Femur (tissue), 1 donor: ENCODE data around the gene PYGB.
A peak's percentile ranks its signal among the peaks of the same experiment; 100 is the strongest.
"Not testable (repeated sequence)": the region's sequence is repeated elsewhere in the genome, so short reads cannot be mapped to it uniquely, and the experiment has no call there.

ENCODE experiments used
- DNase-seq: peaks from one replicate; pipeline ENCODE4 v3.0.0-alpha.2; 2017

Gene PYGB

GRCh38 chr20:25296094-25297093, 48.5 kb downstream of the PYGB start:
- no peak for DNase-seq

GRCh38 chr20:25297141-25297905, 49.4 kb downstream of the PYGB start:
- DNase-seq = no peak

GRCh38 chr20:25299806-25300205, 51.9 kb downstream of the PYGB start:
- no peak for DNase-seq

GRCh38 chr20:25300496-25301170, 52.7 kb downstream of the PYGB start:
- DNase-seq = no peak

- no peak for DNase-seq
Measured at GRCh38 chr20:25301357-25301920, 53.6 kb downstream of the PYGB start.

GRCh38 chr20:25302596-25302995, 54.7 kb downstream of the PYGB start:
- DNase-seq = no peak

GRCh38 chr20:25303292-25304024, 55.6 kb downstream of the PYGB start:
- DNase-seq = no peak

- DNase-seq = no peak
Measured at GRCh38 chr20:25304025-25304549, 56.2 kb downstream of the PYGB start.

GRCh38 chr20:25306991-25307903, 59.4 kb downstream of the PYGB start:
- no peak for DNase-seq

GRCh38 chr20:25308083-25308491, 60.2 kb downstream of the PYGB start:
- no peak for DNase-seq

- no peak for DNase-seq
Measured at GRCh38 chr20:25308671-25309394, 60.9 kb downstream of the PYGB start.

- no peak for DNase-seq
Measured at GRCh38 chr20:25309395-25310267, 61.7 kb downstream of the PYGB start.

- peak; percentile 55 for DNase-seq
Measured at GRCh38 chr20:25310268-25310920, 62.5 kb downstream of the PYGB start.

- no peak for DNase-seq
Measured at GRCh38 chr20:25310921-25311728, 63.2 kb downstream of the PYGB start.

- DNase-seq = not testable (repeated sequence)
Measured at GRCh38 chr20:25312716-25313115, 64.8 kb downstream of the PYGB start.

GRCh38 chr20:25313593-25313992, 65.7 kb downstream of the PYGB start:
- no peak for DNase-seq
